MM.1S (cell line): ENCODE measurements around the gene SCFD2.
"Not testable (repeated sequence)": the region's sequence is repeated elsewhere in the genome, so short reads cannot be mapped to it uniquely, and the experiment has no call there.

Experiments used
- DNase-seq: peaks from one replicate; pipeline ENCODE4 v3.0.0-alpha.2; 2015
- H2AFZ ChIP-seq: fragments of 300-600 bp; sonication (generic); 2 replicates; pipeline ENCODE4 v1.6.0; 2016; ENCODE audit warnings: antibody characterized with exemption, low read length
- H3F3A ChIP-seq: fragments of 300-600 bp; sonication (generic); 2 replicates; pipeline ENCODE4 v1.6.1; 2016; ENCODE audit warnings: mild to moderate bottlenecking, antibody characterized with exemption, low read length, moderate library complexity, mixed read lengths; ENCODE audit not compliant: insufficient read depth
- H3K27ac ChIP-seq: fragments of 300-600 bp; sonication (generic); 2 replicates; pipeline ENCODE4 v1.5.1; 2016; ENCODE audit warnings: mild to moderate bottlenecking, low read length
- H3K27me3 ChIP-seq: fragments of 300-600 bp; sonication (generic); replicated peaks from 2 replicates; pipeline ENCODE4 v1.6.0; 2016; ENCODE audit warnings: low read length; ENCODE audit not compliant: insufficient read depth
- H3K36me3 ChIP-seq: fragments of 300-600 bp; sonication (generic); replicated peaks from 2 replicates; pipeline ENCODE4 v1.6.1; 2016; ENCODE audit warnings: mild to moderate bottlenecking, low read length, mixed read lengths; ENCODE audit not compliant: insufficient read depth
- H3K4me1 ChIP-seq: fragments of 300-600 bp; sonication (generic); 2 replicates; pipeline ENCODE4 v1.6.1; 2016; ENCODE audit warnings: low read length, mixed read lengths
- H3K4me2 ChIP-seq: fragments of 300-600 bp; sonication (generic); 2 replicates; pipeline ENCODE4 v1.6.0; 2016; ENCODE audit warnings: low read depth, low read length
- H3K4me3 ChIP-seq: fragments of 300-600 bp; sonication (generic); 2 replicates; pipeline ENCODE4 v1.5.1; 2016; ENCODE audit warnings: low read length, mixed read lengths
- H3K79me2 ChIP-seq: fragments of 300-600 bp; sonication (generic); 2 replicates; pipeline ENCODE4 v1.6.1; 2016; ENCODE audit warnings: mixed run types, low read length, mixed read lengths
- H3K9ac ChIP-seq: fragments of 300-600 bp; sonication (generic); 2 replicates; pipeline ENCODE4 v1.6.1; 2016; ENCODE audit warnings: low read length, mixed read lengths
- H3K9me2 ChIP-seq: fragments of 300-600 bp; sonication (generic); replicated peaks from 2 replicates; pipeline ENCODE4 v1.6.1; 2016; ENCODE audit warnings: mild to moderate bottlenecking, low read length, mixed read lengths; ENCODE audit not compliant: insufficient read depth
- H3K9me3 ChIP-seq: fragments of 300-600 bp; sonication (generic); replicated peaks from 2 replicates; pipeline ENCODE4 v1.6.1; 2016; ENCODE audit warnings: mild to moderate bottlenecking, low read length, mixed read lengths; ENCODE audit not compliant: insufficient read depth
- H4K20me1 ChIP-seq: fragments of 300-600 bp; sonication (generic); 2 replicates; pipeline ENCODE4 v1.6.1; 2016; ENCODE audit warnings: mild to moderate bottlenecking, low read length, moderate library complexity, mixed read lengths; ENCODE audit not compliant: insufficient read depth
- EZH2 ChIP-seq: fragments of 300-600 bp; sonication (generic); optimal IDR thresholded peaks from 2 replicates; pipeline ENCODE3; 2017; ENCODE audit warnings: low read depth, mild to moderate bottlenecking, antibody characterized with exemption, low read length, mixed read lengths
- EZH2phosphoT487 ChIP-seq: fragments of 300-600 bp; sonication (generic); IDR thresholded peaks from 2 replicates; pipeline ENCODE4 v1.6.1; 2018; ENCODE audit warnings: antibody characterized with exemption, low read length
- TF ChIP-seq, protein P1 (sequence below): fragments of 300-600 bp; sonication (generic); IDR thresholded peaks from 2 replicates; pipeline ENCODE4 v1.5.1; 2016; ENCODE audit warnings: antibody characterized with exemption, low read length, mixed read lengths

SCFD2 gene

DNA sequence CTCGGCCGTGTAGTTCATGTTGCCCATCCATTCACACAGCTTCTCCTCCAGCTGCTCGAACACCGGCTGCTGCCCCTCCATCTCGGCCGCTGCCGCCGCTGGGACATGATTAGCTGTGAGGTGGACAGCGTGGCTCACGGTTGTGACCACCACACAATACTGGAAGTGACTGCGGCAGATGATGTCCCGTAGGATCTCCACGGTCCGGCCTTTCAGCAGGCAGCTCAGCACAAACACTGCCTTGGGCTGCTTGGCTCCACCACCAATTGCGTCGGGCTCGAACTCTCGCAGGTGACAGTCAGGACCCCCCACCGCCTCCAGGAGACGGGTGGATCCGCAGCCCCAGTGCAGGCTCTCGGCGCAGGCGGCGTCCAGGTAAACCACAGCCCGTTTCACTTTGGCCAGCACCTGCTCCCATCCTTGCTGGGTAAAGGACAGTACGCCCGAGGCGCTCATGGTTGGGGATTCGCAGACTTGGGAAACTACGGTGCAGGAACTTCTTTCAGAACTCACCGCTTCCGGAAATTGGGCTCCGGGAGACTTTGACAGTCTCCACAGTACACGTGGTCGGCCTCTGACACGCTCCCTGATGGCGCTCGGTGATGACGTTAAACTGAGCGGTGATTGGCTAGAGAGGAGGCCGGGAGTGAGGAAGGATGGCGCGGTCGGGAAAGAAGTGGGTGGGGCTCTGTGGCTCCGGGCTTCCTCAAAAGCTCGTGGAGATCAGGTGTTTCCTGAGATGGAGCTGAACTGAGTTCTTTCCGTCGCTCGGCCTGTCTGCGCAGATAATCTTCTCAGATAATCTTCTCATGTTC lies at the start of gene SCFD2:
SCFD2 (minus strand) TSS at position 576 of the 815 bp plus-strand sequence.
- H3K9me2 ChIP-seq, result no peaks in the 10 kb centered on the region
- H3K27ac ChIP-seq, result peak within 1 kb of the TSS; percentile 76
- DNase-seq, result peak; percentile 97
- H3K4me3 ChIP-seq, result peak within 1 kb of the TSS; percentile 99
- no peaks in the 10 kb centered on the region for H3K27me3 ChIP-seq
- no peak for TF ChIP-seq EZH2
- TF ChIP-seq, protein P1, sequence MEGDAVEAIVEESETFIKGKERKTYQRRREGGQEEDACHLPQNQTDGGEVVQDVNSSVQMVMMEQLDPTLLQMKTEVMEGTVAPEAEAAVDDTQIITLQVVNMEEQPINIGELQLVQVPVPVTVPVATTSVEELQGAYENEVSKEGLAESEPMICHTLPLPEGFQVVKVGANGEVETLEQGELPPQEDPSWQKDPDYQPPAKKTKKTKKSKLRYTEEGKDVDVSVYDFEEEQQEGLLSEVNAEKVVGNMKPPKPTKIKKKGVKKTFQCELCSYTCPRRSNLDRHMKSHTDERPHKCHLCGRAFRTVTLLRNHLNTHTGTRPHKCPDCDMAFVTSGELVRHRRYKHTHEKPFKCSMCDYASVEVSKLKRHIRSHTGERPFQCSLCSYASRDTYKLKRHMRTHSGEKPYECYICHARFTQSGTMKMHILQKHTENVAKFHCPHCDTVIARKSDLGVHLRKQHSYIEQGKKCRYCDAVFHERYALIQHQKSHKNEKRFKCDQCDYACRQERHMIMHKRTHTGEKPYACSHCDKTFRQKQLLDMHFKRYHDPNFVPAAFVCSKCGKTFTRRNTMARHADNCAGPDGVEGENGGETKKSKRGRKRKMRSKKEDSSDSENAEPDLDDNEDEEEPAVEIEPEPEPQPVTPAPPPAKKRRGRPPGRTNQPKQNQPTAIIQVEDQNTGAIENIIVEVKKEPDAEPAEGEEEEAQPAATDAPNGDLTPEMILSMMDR, result no peak
- no peak for TF ChIP-seq EZH2phosphoT487
- H4K20me1 ChIP-seq, result no peaks in the 10 kb centered on the region; the same call in 1 of the 2 replicates
- peak within 1 kb of the TSS; percentile 89 for H3K9ac ChIP-seq
- peaks cover 22% of the 10 kb centered on the region for H3K4me1 ChIP-seq
- H3K4me2 ChIP-seq, result peak within 1 kb of the TSS; percentile 89
- H3K9me3 ChIP-seq, result no peaks in the 10 kb centered on the region
- no peaks in the 10 kb centered on the region for H3K36me3 ChIP-seq
- peaks cover 52% of the 10 kb centered on the region for H3K79me2 ChIP-seq
- peak within 1 kb of the TSS; percentile 93 for H2AFZ ChIP-seq
- peaks cover 3% of the 10 kb centered on the region; the same call in 1 of the 2 replicates for H3F3A ChIP-seq

DNA sequence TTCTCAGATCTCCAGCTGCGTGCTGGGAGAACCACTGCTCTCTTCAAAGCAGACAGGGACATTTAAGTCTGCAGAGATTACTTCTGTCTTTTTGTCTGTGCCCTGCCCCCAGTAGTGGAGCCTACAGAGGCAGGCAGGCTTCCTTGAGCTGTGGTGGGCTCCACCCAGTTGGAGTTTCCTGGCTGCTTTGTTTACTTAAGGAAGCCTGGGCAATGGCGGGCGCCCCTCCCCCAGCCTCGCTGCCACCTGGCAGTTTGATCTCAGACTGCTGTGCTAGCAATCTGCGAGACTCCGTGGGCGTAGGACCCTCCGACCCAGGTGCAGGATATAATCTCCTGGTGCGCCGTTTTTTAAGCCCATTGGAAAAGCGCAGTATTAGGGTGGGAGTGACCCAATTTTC lies 43.6 kb upstream of the SCFD2 start:
- not testable (repeated sequence) for H3K4me1 ChIP-seq, H4K20me1 ChIP-seq, DNase-seq, H3K9me2 ChIP-seq, H3K27ac ChIP-seq, H3K4me2 ChIP-seq, H3F3A ChIP-seq, H3K9me3 ChIP-seq, H3K4me3 ChIP-seq, H2AFZ ChIP-seq, H3K9ac ChIP-seq, H3K27me3 ChIP-seq, H3K36me3 ChIP-seq
- H3K79me2 ChIP-seq, result peaks cover 32% of the 10 kb centered on the region

DNA sequence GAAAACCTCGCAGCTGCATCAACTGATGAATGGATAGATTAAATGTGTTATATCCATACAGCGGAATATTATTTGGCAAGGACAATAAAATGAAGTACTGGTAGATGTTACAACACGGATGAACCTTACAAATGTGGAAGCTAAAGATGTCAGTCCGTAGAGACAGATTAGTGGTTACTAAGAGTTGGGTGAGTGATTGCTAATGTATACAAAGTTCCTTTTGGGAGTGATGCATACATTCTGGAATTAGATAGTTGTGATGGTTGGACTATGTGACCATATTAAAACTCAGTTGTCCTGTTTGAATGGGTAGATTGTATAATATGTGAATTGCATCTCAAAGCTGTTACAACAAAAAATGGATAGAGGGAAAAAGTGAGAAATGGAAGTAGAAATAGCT lies 14.4 kb upstream of the SCFD2 start:
- no peaks in the 10 kb centered on the region for H3K9me2 ChIP-seq
- peaks cover 52% of the 10 kb centered on the region for H3K79me2 ChIP-seq
- H3K36me3 ChIP-seq, result peaks cover 3% of the 10 kb centered on the region; the same call in 1 of the 2 replicates
- no peak overlapping the region for H3K4me2 ChIP-seq
- no peak for DNase-seq
- TF ChIP-seq EZH2phosphoT487 (no peak), EZH2 (no peak)
- TF ChIP-seq, protein P1, result no peak
- H3K27ac ChIP-seq, result no peak overlapping the region
- H3K9ac ChIP-seq, result no peak overlapping the region
- 0 out of 2 replicates have a peak, but pooled peaks cover 4% of the 10 kb centered on the region for H4K20me1 ChIP-seq
- H3K9me3 ChIP-seq, result no peaks in the 10 kb centered on the region
- no peak overlapping the region for H3K4me3 ChIP-seq
- H3K27me3 ChIP-seq, result no peaks in the 10 kb centered on the region
- H3K4me1 ChIP-seq, result peaks cover 5% of the 10 kb centered on the region; the same call in 1 of the 2 replicates
- H2AFZ ChIP-seq, result no peak overlapping the region
- no peaks in the 10 kb centered on the region for H3F3A ChIP-seq

DNA sequence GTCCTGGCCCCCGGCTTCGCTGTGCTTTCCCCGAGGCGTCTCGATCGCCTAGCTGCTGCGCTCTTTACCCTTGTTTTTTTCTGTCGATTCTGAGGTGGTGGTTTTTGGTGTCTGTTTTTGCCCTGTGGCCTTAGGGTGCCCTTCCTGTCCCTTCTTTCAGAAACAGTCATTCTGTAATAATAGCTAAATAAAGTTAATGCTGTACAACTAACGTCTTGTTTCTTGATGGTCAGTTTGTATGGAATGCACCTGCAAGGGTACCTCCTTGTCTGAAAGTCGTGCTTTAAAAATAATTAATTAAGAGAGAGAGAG lies 12.3 kb upstream of the SCFD2 start:
- Histone ChIP-seq H3K27ac (peak overlapping the region; percentile 76; the same call in 1 of the 2 replicates), H4K20me1 (0 out of 2 replicates have a peak, but pooled peaks cover 4% of the 10 kb centered on the region), H3K27me3 (no peaks in the 10 kb centered on the region), H3K4me3 (peak overlapping the region; percentile 85), H3K9ac (peak overlapping the region; percentile 88), H2AFZ (peak overlapping the region; percentile 80), H3K4me1 (peaks cover 5% of the 10 kb centered on the region; the same call in 1 of the 2 replicates), H3K4me2 (peak overlapping the region; percentile 79), H3K36me3 (no peaks in the 10 kb centered on the region; the same call in 1 of the 2 replicates), H3K9me3 (no peaks in the 10 kb centered on the region), H3K79me2 (peaks cover 52% of the 10 kb centered on the region), H3F3A (no peaks in the 10 kb centered on the region), H3K9me2 (no peaks in the 10 kb centered on the region)
- TF ChIP-seq, protein P1, result no peak
- TF ChIP-seq EZH2 (no peak), EZH2phosphoT487 (no peak)
- DNase-seq, result no peak
